ENCODE results near the gene SAMD4B.

Gene SAMD4B

GRCh38 chr19:39427707-39428106 lies 85.5 kb downstream of the SAMD4B start:
- DNase-seq (ENCODE audit: low read depth): no peak

DNA sequence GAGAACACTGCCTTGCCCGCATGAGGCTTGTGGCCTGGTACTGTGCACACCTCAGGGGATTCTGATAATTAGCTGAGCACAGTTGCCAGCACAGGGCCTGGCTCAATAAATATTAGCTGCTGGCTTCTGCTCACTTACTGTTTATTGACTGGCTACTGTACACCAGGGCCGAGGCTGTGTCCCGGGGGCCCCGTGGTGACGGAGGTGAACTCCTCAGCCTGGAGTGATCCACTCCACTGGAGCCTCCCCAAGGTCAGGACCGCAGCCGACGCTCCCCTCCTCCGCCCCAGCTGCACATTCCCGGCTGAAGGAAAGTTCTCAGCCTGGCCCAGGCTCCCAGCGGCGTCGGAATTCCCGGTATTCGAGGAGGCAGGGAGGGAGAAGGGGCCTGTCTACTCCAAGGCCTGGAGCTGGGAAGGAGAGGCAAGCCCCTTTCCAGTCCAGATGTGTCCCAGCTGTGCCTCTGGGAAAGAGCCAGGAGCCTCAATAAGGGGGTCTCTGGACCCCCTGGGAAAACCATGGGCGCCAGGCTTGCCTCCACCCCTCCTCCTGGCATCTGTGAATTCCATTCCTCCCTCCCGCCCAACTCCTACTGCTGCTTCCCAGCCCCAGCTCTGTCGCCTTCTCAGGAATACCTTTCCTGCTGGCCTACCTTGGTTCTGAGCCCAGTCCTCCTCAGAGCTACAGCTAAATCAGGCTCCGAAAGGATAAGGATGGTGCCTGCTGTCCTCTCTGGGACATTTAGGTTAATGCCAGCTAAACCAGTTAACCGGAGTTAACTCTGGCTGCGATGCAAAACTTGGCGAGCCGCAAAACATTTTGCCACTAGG lies 86.3 kb downstream of the SAMD4B start:
- no peak for DNase-seq (ENCODE audit: low read depth)

GRCh38 chr19:39430675-39431593 lies 88.7 kb downstream of the SAMD4B start:
- no peak for DNase-seq (ENCODE audit: low read depth)

DNA sequence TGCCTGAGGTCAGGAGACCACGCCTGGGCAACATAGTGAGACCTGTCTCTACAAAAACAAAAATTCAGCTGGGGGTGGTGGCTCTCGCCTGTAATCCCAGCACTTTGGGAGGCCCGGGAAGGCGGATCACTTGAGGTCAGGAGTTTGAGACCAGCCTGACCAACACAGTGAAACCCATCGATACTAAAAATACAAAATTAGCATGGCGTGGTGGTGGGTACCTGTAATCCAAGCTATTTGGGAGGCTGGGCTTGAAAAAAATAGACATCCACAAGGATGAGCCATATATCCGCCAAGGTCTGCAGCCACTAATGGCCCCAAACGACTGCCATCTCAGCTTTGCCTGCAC lies 90.4 kb downstream of the SAMD4B start:
- DNase-seq (ENCODE audit: low read depth): no peak

DNA sequence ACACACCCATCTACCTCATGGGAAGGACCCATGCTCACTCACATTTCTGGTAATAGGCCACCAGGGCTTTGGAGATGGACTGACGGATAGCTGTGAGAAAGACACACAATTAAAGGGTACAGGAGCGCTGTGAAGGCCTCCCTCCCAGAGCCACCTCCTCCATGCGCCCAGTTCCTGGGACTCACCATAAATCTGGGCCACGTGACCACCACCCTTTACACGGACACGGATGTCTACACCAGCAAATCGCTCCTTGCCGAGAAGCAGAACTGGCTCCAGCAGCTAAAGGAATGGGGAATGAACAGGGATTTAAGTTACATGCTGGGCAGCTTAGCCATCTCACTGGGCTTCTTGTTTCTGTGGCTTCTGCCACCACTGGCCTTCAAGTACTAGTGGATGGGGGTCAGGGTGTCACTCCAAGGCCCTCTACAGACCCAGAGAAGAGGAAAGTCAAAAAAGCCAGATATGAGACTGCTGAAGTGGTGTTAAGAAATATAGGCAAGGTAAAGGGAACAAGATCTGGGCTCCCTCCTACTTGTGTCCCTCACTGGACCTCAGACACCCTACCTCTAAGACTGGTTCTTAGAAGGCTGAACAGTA lies 91.4 kb downstream of the SAMD4B start:
- DNase-seq (ENCODE audit: low read depth): no peak

GRCh38 chr19:39434123-39435076 lies 92.2 kb downstream of the SAMD4B start:
- DNase-seq (ENCODE audit: low read depth): no peak
